ENCODE results near the gene USP9X.
"Not testable (repeated sequence)": the region's sequence is repeated elsewhere in the genome, so short reads cannot be mapped to it uniquely, and the experiment has no call there.

DNA sequence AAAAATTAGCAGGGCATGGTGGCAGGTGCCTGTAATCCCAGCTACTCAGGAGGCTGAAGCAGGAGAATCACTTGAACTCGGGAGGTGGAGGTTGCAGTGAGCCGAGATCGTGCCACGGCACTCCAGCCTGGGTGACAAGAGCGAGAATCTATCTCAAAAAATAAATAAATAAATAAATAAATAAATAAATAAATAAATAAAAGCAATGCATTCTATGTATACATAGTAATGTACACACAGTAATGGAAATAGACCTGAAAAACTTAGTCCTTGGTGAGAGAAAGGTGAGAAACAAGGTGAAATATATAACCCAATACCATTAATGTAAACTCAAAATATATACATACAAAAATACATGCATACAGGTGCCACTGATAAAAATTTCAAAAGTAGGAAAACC is 197.1 kb downstream of the USP9X start:
- TF ChIP-seq CTCF (IDR thresholded peaks at IDR 0.05 in 8 of 11, conservative IDR thresholded peaks at IDR 0.05 in 3 of 11); POLR2AphosphoS5 (IDR thresholded peaks at IDR 0.05): not testable (repeated sequence)

Data from spleen (tissue), 7 donors.